Hepatocyte (in vitro differentiated cells): ENCODE results near the gene ABCB8. TPM values are rescaled to one million over a fixed set of nuclear protein-coding genes. Genes with fewer than 3 reads are reported as not detected.
A peak's percentile ranks its signal among the peaks of the same experiment; 100 is the strongest.

Experiments used
- DNase-seq: peaks from one replicate; pipeline ENCODE4 v3.0.0-alpha.2; 2016; ENCODE audit warnings: low spot score
- H2AFZ ChIP-seq: fragments of 200-600 bp; sonication (generic); 2 replicates; pipeline ENCODE4 v1.6.0; 2016; ENCODE audit warnings: antibody characterized with exemption, mild to moderate bottlenecking
- H3K27ac ChIP-seq: fragments of 200-600 bp; sonication (generic); 2 replicates; pipeline ENCODE4 v1.5.1; 2016; ENCODE audit warnings: mild to moderate bottlenecking
- H3K27me3 ChIP-seq: fragments of 200-600 bp; sonication (generic); 2 replicates; pipeline ENCODE4 v1.6.1; 2016
- H3K36me3 ChIP-seq: fragments of 200-600 bp; sonication (generic); replicated peaks from 2 replicates; pipeline ENCODE4 v1.5.1; 2016; ENCODE audit warnings: low read depth; ENCODE audit not compliant: insufficient read depth
- H3K4me1 ChIP-seq: fragments of 200-600 bp; sonication (generic); 2 replicates; pipeline ENCODE4 v1.5.1; 2016; ENCODE audit warnings: mild to moderate bottlenecking, moderate library complexity; ENCODE audit not compliant: insufficient read depth
- H3K4me2 ChIP-seq: fragments of 200-600 bp; sonication (generic); 2 replicates; pipeline ENCODE4 v1.6.0; 2016
- H3K4me3 ChIP-seq: fragments of 200-600 bp; sonication (generic); 2 replicates; pipeline ENCODE4 v1.5.1; 2016; ENCODE audit warnings: mild to moderate bottlenecking
- H3K79me2 ChIP-seq: fragments of 200-600 bp; sonication (generic); 2 replicates; pipeline ENCODE4 v1.6.0; 2017; ENCODE audit warnings: mild to moderate bottlenecking
- H3K9me2 ChIP-seq: fragments of 200-600 bp; sonication (generic); replicated peaks from 2 replicates; pipeline ENCODE4 v1.6.0; 2017; ENCODE audit warnings: mild to moderate bottlenecking; ENCODE audit not compliant: insufficient read depth
- H3K9me3 ChIP-seq: fragments of 200-600 bp; sonication (generic); 2 replicates; pipeline ENCODE4 v1.5.1; 2016; ENCODE audit warnings: low read depth, mild to moderate bottlenecking
- H4K20me1 ChIP-seq: fragments of 200-600 bp; sonication (generic); 2 replicates; pipeline ENCODE4 v1.6.0; 2016; ENCODE audit warnings: mild to moderate bottlenecking; ENCODE audit not compliant: insufficient read depth, poor library complexity, severe bottlenecking
- CTCF ChIP-seq: fragments of 200-600 bp; sonication (generic); IDR thresholded peaks from 2 replicates; pipeline ENCODE4 v1.5.1; 2016; ENCODE audit warnings: antibody characterized with exemption, mild to moderate bottlenecking; ENCODE audit not compliant: poor library complexity
- EZH2 ChIP-seq: fragments of 200-600 bp; sonication (generic); IDR thresholded peaks from 2 replicates; pipeline ENCODE4 v1.6.1; 2016; ENCODE audit warnings: antibody characterized with exemption, mild to moderate bottlenecking, borderline replicate concordance
- EZH2phosphoT487 ChIP-seq: fragments of 200-600 bp; sonication (generic); IDR thresholded peaks from one replicate; pipeline ENCODE4 v1.6.1; 2018; ENCODE audit warnings: antibody characterized with exemption, mild to moderate bottlenecking, low read depth, moderate library complexity; ENCODE audit not compliant: unreplicated experiment, severe bottlenecking
- WGBS: methylation state at CpG from one replicate; pipeline ENCODE4 v1.1.6; 2016; ENCODE audit warnings: low lambda C conversion rate; ENCODE audit errors: missing lambda C conversion rate; 5-methylcytosine and 5-hydroxymethylcytosine counted together
- polyA plus RNA-seq: library from polyadenylated mRNA; unstranded; fragments of >200 nt; fragmentation: Nextera tagmentation; extraction: Ambion mirVana; gene quantifications from 2 replicates; pipeline ENCODE4 v1.2.1, GENCODE V29; 2016
- total RNA-seq: library from RNA; depleted of rRNA; stranded (reverse); fragments of >200 nt; gene quantifications from 2 replicates; pipeline ENCODE4 v1.2.3, GENCODE V29; 2014

Gene ABCB8
- total and polyA plus RNA-seq, 2 experiments from 2014 or later: 24.4 to 32.6 TPM

GRCh38 chr7:151059367-151060112 is 31.3 kb downstream of the ABCB8 start, which contains the start of gene SLC4A2:
SLC4A2 (plus strand) TSS chr7:151059589; CDS start chr7:151061988, 2,399 bp downstream.
- peak within 1 kb of the TSS; percentile 94 for H3K4me3 ChIP-seq
- no peaks in the 10 kb centered on the region for H3K9me2 ChIP-seq
- H3K27ac ChIP-seq: peak within 1 kb of the TSS; percentile 97
- H3K4me1 ChIP-seq: peaks cover 44% of the 10 kb centered on the region
- 0% methylated on average over 2 of the region's 75 CpGs for WGBS
- peaks cover 24% of the 10 kb centered on the region for H4K20me1 ChIP-seq
- no peaks in the 10 kb centered on the region for H3K9me3 ChIP-seq
- TF ChIP-seq CTCF (peak; percentile 60), EZH2 (no peak), EZH2phosphoT487 (no peak)
- peak within 1 kb of the TSS; percentile 88 for H3K4me2 ChIP-seq
- H3K36me3 ChIP-seq: no peaks in the 10 kb centered on the region
- H3K79me2 ChIP-seq: peaks cover 44% of the 10 kb centered on the region
- H3K27me3 ChIP-seq: no peaks in the 10 kb centered on the region
- H2AFZ ChIP-seq: peak within 1 kb of the TSS; percentile 50
- peak; percentile 90 for DNase-seq

- Histone ChIP-seq H3K27me3 (no peaks in the 10 kb centered on the region), H2AFZ (peak overlapping the region; percentile 50), H3K36me3 (no peaks in the 10 kb centered on the region), H4K20me1 (peaks cover 27% of the 10 kb centered on the region), H3K4me3 (peak overlapping the region; percentile 94), H3K79me2 (peaks cover 48% of the 10 kb centered on the region), H3K27ac (peak overlapping the region; percentile 97), H3K4me1 (peaks cover 44% of the 10 kb centered on the region), H3K4me2 (peak overlapping the region; percentile 88), H3K9me3 (no peaks in the 10 kb centered on the region), H3K9me2 (no peaks in the 10 kb centered on the region)
- TF ChIP-seq EZH2 (no peak), CTCF (no peak), EZH2phosphoT487 (no peak)
- DNase-seq: no peak
- WGBS: under 1% methylated on average over 13 of the region's 17 CpGs
These were observed 31.8 kb downstream of the ABCB8 start for GRCh38 chr7:151060113-151060415.

GRCh38 chr7:151060416-151061212 is 32.4 kb downstream of the ABCB8 start:
- no peak overlapping the region for H2AFZ ChIP-seq
- 16% methylated on average over 20 of the region's 21 CpGs for WGBS

More at GRCh38 chr7:151060416-151061212, 32.4 kb downstream of the ABCB8 start:
- peaks cover 44% of the 10 kb centered on the region for H3K4me1 ChIP-seq
- H3K27ac ChIP-seq: peak overlapping the region; percentile 97
- no peaks in the 10 kb centered on the region for H3K9me3 ChIP-seq
- H3K79me2 ChIP-seq: peaks cover 53% of the 10 kb centered on the region
- H4K20me1 ChIP-seq: peaks cover 27% of the 10 kb centered on the region
- no peaks in the 10 kb centered on the region for H3K36me3 ChIP-seq
- DNase-seq: peak; percentile 56
- H3K4me3 ChIP-seq: peak overlapping the region; percentile 94
- H3K27me3 ChIP-seq: no peaks in the 10 kb centered on the region
- no peaks in the 10 kb centered on the region for H3K9me2 ChIP-seq
- TF ChIP-seq EZH2phosphoT487 (no peak), CTCF (no peak), EZH2 (no peak)
- H3K4me2 ChIP-seq: peak overlapping the region; percentile 88
